ENCODE measurements around the gene UPK3A.

- TF ChIP-seq EZH2phosphoT487 (IDR thresholded peaks at IDR 0.05; ENCODE audit: low read length) (no peak), CTCF (IDR thresholded peaks at IDR 0.05; ENCODE audit: low read length) (no peak), EZH2 (optimal IDR thresholded peaks at IDR 0.05; ENCODE audit: low read depth, low read length) (no peak)
These were observed 24.9 kb downstream of the UPK3A start, which contains the start of gene FAM118A for GRCh38 chr22:45309422-45310227.

All from MM.1S (cell line).